Measurements from ENCODE around the gene RARG.

Gene RARG

GRCh38 chr12:53244337-53244736, 12.3 kb upstream of the RARG start:
- DNase-seq (ENCODE audit: low read depth, low spot score), result no peak

GRCh38 chr12:53241623-53242412, 9.8 kb upstream of the RARG start:
- no peak for DNase-seq (ENCODE audit: low read depth, low spot score)

DNA sequence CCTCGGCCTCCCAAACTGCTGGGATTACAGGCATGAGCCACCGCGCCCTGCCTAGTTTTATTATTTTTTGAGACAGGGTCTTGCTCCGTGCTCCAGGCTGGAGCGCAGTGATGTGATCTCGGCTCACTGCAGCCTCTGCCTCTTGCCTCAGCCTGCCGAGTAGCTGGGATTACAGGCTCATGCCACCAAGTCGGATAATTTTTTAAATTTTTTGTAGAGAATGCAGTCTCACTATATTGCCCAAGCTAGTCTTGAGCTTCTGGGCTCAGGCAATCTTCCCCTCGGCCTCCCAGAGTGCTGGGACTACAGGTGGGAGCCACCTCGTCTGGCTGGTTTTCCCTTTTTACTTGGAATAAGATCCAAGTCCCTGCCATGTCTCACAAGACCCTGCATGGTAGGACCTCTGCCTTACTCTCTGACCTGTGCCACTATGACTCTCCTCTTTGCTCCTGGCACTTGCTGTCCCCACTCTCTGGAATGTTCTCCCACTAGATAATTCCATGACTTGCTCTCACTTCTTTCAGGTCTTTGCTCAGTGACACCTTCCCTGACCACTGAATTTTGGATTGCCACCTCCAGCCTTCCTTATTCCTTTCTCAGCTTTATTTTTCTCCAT, 7.7 kb upstream of the RARG start:
- DNase-seq (ENCODE audit: low read depth, low spot score), result no peak

DNA sequence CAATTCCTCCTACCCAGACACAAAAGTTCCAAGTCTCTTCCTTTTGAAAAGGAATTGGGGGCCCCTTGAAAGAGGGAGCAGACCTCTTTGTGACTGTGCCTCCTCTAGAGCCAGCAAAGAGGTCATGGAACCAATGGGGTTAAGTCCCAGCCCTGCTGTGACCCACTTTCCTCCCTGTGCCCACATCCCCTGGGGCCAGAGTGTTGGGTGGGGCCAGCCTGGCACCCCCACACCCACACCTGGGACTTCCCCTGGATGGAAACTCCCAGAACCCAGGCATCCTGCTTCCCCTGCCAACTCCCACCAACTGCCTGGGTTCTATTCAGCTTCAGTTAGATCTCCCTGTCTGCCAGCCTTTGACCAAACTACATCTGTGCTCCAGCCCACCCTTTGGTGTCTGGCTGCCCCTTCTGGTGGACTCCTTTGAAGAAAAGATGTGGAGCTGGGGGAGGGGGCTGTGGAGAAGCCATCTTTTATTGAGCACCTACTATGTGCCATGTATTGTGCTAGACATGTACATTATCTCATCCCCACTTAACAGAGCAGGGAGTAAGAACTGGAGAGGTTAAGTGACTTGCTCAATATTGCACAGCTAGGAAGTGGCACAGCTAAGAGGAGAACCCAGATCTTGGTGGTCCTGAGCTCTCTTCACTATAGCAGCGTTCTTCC, 4.6 kb upstream of the RARG start:
- DNase-seq (ENCODE audit: low read depth, low spot score), result no peak

DNA sequence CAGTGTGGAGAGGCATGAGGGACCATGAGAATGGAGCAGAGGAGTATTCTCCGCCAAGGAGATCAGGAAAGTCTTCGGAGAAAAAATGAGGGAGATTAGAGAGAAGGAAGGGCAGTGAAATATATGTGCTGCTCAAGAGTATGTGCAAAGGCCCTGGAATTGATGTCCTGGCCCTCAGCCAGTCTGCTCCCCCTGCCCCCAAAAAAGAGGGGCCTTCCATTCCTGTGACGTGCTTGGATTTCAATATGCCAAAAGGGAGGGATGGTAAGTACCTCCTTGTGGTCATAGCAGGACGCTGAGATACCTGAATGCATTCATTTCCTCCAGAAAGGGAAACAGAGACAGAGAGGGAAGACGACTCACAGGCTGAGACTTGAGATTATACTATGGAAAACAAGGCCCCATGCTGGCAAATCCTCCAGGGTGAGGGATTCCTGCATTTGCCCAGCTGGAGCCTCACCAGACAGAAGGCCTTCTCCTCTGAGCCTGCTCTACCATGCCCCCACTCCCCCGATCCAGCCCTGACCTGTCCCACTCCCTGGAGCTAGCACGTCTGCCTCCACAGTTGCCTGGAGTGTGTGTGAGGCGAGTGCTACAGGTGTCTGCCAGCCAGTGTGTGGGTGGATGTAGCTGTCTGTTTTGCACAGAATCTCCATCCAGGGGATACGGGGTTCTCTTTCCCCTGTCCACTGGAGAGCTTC, 3.9 kb upstream of the RARG start:
- DNase-seq (ENCODE audit: low read depth, low spot score), result no peak

GRCh38 chr12:53235164-53235563, 3.2 kb upstream of the RARG start:
- DNase-seq (ENCODE audit: low read depth, low spot score), result no peak

GRCh38 chr12:53234271-53234914, 2.4 kb upstream of the RARG start:
- no peak for DNase-seq (ENCODE audit: low read depth, low spot score)

DNA sequence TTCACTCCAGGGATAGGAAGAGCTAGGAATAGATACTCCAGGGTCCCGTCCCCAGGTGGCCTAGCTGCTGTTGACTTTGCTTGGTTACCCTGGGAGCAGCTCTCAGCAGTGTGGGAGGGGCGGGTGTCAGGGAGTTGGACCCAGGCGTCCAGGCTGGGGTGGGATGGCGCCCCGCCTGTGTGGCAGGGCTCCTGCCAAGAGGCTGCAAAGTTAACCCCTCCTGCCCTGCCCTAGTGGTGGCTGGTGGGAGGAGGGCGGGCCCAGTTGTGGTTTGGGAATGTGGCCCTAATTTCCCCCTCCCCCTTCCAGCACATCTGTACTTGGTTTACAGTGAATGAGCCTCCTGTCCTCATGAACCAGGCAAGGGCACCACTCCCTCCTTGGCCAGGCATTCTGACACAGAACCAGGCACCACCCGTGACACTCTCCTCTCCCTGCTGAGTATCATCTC, 1.7 kb upstream of the RARG start:
- no peak for DNase-seq (ENCODE audit: low read depth, low spot score)

- no peak for DNase-seq (ENCODE audit: low read depth, low spot score)
Observed at GRCh38 chr12:53232646-53233461, 845 bp upstream of the RARG start.

DNA sequence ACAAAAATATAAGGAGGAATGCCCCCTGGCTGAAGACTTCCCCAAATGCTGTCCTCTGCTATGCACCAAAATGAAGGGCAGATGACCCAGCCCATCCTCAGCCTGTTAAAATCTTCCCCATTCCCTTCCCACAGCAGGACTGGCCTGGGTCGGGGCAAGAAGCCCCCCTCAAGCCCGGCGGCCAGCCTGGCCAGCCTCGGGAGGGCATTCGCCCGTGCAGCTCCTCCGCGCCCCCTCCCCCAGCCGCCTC, 413 bp downstream of the RARG start:
- no peak for DNase-seq (ENCODE audit: low read depth, low spot score)

DNA sequence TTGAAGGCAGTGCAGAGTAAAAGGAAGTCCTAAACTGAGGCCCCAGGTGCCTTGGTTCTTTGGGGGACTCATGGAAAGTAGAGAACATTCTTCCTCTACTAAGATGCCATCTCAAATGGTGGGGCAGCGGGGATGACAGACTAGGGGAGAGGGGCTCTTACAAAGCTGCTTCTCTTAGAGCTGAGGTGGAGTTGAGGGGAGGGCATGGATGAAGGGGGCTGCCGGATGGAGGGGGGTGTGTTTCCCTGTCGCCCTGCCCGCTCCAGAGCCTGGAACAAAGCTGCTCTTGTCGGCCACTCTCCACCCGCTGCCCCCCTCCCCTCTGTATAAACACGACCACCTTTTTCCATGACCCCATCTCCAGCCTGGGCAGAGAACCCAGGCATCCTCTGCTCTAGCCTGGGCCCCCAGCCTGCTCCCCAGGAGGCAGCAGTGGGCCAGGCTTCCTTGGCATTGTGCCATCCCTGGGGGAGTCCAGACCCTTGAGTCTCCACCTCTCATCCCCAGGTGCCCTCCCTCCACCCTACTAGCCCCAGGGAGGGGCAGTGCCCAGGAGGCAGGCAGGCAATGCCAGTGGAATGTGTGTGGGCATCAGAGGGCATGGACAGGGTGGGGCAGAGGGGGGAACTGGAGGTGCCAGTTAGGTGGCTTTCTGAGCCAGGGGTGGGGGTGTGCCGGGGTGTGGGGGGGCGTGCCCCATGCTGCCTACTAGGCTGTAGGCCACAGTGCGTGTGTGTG, 1.7 kb downstream of the RARG start:
- DNase-seq (ENCODE audit: low read depth, low spot score), result no peak

GRCh38 chr12:53229454-53229853, 2.6 kb downstream of the RARG start:
- no peak for DNase-seq (ENCODE audit: low read depth, low spot score)

- DNase-seq (ENCODE audit: low read depth, low spot score), result no peak
Observed at GRCh38 chr12:53227836-53228235, 4.2 kb downstream of the RARG start.

- DNase-seq (ENCODE audit: low read depth, low spot score), result no peak
Observed at GRCh38 chr12:53227341-53227740, 4.7 kb downstream of the RARG start.

- no peak for DNase-seq (ENCODE audit: low read depth, low spot score)
Observed at GRCh38 chr12:53226815-53227214, 5.2 kb downstream of the RARG start.

DNA sequence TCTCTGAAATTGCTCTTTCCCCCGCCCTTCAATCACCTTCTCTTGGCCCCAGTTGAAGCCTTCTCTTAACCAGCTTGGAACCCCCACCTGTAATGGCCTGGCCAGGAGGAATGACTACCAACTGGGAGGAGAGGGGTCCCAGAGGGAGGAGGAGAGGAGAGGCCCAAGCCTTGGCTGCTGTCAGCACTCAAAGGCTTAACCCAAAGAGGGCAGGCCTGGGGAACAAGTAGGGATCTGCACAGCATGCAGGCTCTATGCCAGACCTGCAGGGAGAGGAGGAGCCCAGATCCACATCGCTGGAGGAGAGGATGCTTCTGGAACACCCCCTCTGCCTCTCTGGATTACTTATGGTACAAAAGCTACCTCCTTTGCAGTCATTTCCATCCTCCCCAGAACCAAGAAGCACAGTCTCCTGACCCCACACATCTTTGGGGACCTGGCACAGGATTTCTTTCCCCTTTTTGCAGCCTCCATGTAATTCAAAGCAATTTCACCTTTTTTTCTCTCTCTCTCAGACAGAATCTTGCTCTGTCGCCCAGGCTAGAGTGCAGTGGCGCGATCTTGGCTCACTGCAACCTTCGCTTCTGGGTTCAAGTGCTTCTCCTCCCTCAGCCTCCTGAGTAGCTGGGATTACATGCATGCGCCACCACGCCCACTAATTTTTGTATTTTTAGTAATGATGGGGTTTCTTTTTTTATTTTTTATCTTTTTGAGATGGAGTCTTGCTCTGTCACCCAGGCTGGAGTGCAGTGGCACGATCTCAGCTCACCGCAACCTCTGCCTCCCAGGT, 6.2 kb downstream of the RARG start:
- DNase-seq (ENCODE audit: low read depth, low spot score), result no peak

- DNase-seq (ENCODE audit: low read depth, low spot score), result no peak
Observed at GRCh38 chr12:53224897-53225634, 6.9 kb downstream of the RARG start.

DNA sequence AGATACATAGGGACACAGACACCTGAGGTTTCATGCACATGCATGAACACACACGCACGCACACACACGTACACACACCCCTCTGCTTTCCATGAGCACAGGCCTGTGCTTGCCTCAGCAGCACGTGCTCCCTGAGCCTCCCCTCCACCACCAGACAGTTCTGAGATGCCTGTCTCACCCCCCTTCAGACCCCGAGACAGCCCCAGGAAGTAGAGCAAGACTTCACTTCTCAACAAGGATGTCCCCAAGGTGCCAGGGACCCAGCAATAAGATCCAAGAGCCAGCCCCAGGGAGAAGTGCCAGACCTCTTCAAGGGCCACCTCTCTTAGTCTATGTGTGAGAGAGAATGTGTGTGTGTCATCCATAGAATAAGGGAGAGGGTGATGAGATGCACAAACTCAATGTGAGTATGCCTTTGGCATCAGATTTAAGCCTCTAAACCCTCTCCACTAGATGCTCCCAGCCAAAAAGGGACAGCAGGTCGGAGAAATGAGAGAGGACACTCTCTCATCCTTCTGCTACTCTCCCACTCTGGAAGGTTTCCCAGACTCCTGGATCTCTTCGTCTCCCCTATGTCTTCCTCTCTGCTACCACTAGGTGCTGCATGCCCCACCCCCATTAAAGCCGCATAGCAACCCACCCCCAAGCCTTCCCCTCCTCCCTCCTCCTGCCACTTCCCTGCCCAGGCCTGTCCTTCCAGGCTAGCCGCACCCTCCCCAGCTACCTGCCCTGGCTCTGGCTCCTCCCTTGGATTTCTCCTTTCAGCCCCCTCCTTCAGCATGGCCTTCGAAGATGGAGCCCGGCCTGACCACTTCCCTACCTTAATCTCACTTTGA, 7.7 kb downstream of the RARG start:
- DNase-seq (ENCODE audit: low read depth, low spot score), result no peak
